Heart right ventricle (tissue), 16 donors: ENCODE measurements around the gene PMS2. TPM values are rescaled to one million over a fixed set of nuclear protein-coding genes. Genes with fewer than 3 reads are reported as not detected.

Experiments
- ATAC-seq, 8 donors: fragments of 200-7000 bp; cut with Tn5 transposase; one replicate each; pipeline ENCODE4 v1.9.1; 2020; ENCODE audit warnings: mild to moderate bottlenecking in 8 of 8, moderate library complexity in 8 of 8, moderate number of reproducible peaks in 1 of 8
- DNase-seq, 2 donors: peaks; one replicate each; pipeline ENCODE4 v3.0.0-alpha.2; 2020
- H3K27ac ChIP-seq, 10 donors: fragments of 200-600 bp; sonication (generic) in 2 of 10; one replicate each; pipeline versions ENCODE4 v1.5.0 to v1.8.0; 2020 to 2022; ENCODE audit warnings: mild to moderate bottlenecking in 3 of 10
- H3K27me3 ChIP-seq, 7 donors: fragments of 200-600 bp; one replicate each; pipeline ENCODE4 v1.8.0; 2021 to 2022; ENCODE audit warnings: mild to moderate bottlenecking in 2 of 7
- H3K36me3 ChIP-seq, 9 donors: fragments of 200-600 bp; sonication (generic) in 1 of 9; one replicate each; pipeline versions ENCODE4 v1.5.0 to v1.8.0; 2020 to 2022; ENCODE audit warnings: mild to moderate bottlenecking in 2 of 9
- H3K4me1 ChIP-seq, 9 donors: fragments of 200-600 bp; sonication (generic) in 1 of 9; one replicate each; pipeline versions ENCODE4 v1.5.0 to v1.8.0; 2020 to 2022; ENCODE audit warnings: mild to moderate bottlenecking in 4 of 9
- H3K4me3 ChIP-seq, 10 donors: fragments of 200-600 bp; sonication (generic) in 2 of 10; one replicate each; pipeline versions ENCODE4 v1.5.0 to v1.8.0; 2020 to 2022; ENCODE audit warnings: mild to moderate bottlenecking in 7 of 10, moderate library complexity in 2 of 10
- H3K9me3 ChIP-seq, 11 donors: fragments of 200-600 bp in 10 of 11; sonication (generic) in 2 of 11; one replicate each; pipeline versions ENCODE4 v1.5.0 to v1.8.0; 2013 to 2022; ENCODE audit warnings: mild to moderate bottlenecking in 2 of 11, control low read depth in 1 of 11, moderate library complexity in 1 of 11
- WGBS, 2 donors: extraction: QIAGEN DNeasy Blood & Tissue Kit; methylation state at CpG; one replicate each; pipeline ENCODE4 v1.1.7; 2013; ENCODE audit warnings: inconsistent platforms in 1 of 2; 5-methylcytosine and 5-hydroxymethylcytosine counted together
- intact Hi-C, 10 donors: fragments of 100-400 bp; cut with DNase I; formaldehyde crosslinking; loops; one replicate each; pipeline versions ENCODE4 v1.11.1 to v1.14.2; 2022
- polyA plus RNA-seq, 2 donors: library from polyadenylated mRNA; stranded (reverse); fragments of 200-250 nt; gene quantifications; one replicate each; pipeline ENCODE4 v1.2.3, GENCODE V29; 2013
- total RNA-seq, 10 donors: library from RNA; stranded (reverse); fragmentation: NEBNext Ultra II Directional in 3 of 10; extraction: Animal tissue kit (Norgen Biotek cat#: 25700) in 3 of 10; gene quantifications; one replicate each; pipeline versions ENCODE4 v1.2.1 to v1.2.4, GENCODE V29; 2021 to 2023
- TF ChIP-seq, protein P1 (sequence below), 9 donors: fragments of 200-600 bp; sonication (generic) in 2 of 9; IDR thresholded peaks; one replicate each; pipeline versions ENCODE4 v1.5.0 to v1.8.0; 2021 to 2022; ENCODE audit warnings: antibody characterized with exemption in 9 of 9, mild to moderate bottlenecking in 5 of 9, moderate library complexity in 1 of 9
- donor health status: Arrhythmogenic right ventricular cardiomyopathy.
- donor health status: ischemic (EF 13 %, LVEDD 7.1; RV severe dilation, severe dysfunction).
- donor health status: healthy with polysubstance abuse.
- donor health status: DM: no; HTN: yes; CAD: no.
- donor health status: DM: no; HTN: no; CAD: no.
- donor health status: ischemic (EF 25% LVEDD 6.9; RV normal size, moderate dysfunction).
- donor health status: ischemic (EF 25% LVEDD 5.7; RV mildly dilated, moderate dysfunction).
- donor health status: healthy.
- donor health status: DM: yes; HTN: yes; CAD: no.
- donor health status: Ischemic cardiomyopathy.
- donor health status: ischemic (EF 35%, LVEDD 5.7; RV mildly dilated, moderate dysfunction).
- donor health status: nonischemic (EF 11% LVEDD 7.7; RV severe dilation, severe dysfunction).
- donor health status: DM: yes; HTN: yes; CAD: no.
- donor health status: PGD.
- donor health status: ischemic (EF 29% LVEDD 5.4; RV normal size, mild dysfunction).
- donor health status: nonischemic (EF 23%, LVEDD 6.1; RV moderate dilation, normal function).

PMS2 gene
- total and polyA plus RNA-seq, 12 donors, result 2.9 to 8.9 (median 6.6) TPM

DNA sequence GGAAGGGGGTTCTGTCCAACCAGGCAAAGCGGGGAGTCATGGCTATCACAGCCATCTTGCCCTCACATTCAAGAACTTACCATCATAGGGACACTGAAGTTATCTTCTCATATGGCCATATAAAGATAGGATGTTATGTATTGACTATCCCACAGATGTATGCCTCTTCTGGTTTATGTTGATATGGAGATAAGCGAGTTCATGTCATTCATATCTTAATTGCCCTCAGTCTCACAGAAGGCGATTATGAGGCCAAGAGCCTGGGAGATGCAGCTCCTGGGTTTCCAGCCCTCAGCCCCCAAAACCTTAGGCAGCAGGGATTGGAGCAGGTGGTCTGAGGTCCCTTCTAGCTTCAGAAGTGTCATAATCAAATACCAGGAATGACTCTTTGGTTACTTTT, 13.9 kb upstream of the PMS2 start:
- WGBS, 2 donors, result 91 to 93% methylated on average over 3 of the region's 3 CpGs
- TF ChIP-seq, protein P1, sequence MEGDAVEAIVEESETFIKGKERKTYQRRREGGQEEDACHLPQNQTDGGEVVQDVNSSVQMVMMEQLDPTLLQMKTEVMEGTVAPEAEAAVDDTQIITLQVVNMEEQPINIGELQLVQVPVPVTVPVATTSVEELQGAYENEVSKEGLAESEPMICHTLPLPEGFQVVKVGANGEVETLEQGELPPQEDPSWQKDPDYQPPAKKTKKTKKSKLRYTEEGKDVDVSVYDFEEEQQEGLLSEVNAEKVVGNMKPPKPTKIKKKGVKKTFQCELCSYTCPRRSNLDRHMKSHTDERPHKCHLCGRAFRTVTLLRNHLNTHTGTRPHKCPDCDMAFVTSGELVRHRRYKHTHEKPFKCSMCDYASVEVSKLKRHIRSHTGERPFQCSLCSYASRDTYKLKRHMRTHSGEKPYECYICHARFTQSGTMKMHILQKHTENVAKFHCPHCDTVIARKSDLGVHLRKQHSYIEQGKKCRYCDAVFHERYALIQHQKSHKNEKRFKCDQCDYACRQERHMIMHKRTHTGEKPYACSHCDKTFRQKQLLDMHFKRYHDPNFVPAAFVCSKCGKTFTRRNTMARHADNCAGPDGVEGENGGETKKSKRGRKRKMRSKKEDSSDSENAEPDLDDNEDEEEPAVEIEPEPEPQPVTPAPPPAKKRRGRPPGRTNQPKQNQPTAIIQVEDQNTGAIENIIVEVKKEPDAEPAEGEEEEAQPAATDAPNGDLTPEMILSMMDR (IDR thresholded peaks at IDR 0.05), result no peak
- no peaks in the 10 kb centered on the region for H3K9me3 ChIP-seq
- no peak overlapping the region for H3K4me3 ChIP-seq
- peaks cover 0 to 100% (median 79%) of the 10 kb centered on the region in 9 donors for H3K36me3 ChIP-seq
- H3K27ac ChIP-seq, result no peak overlapping the region
- DNase-seq (no peak), ATAC-seq (no peak)
- intact Hi-C loops, result no loop called here
- peaks cover 0 to 23% (median 14%) of the 10 kb centered on the region in 9 donors for H3K4me1 ChIP-seq
- no peaks in the 10 kb centered on the region for H3K27me3 ChIP-seq

DNA sequence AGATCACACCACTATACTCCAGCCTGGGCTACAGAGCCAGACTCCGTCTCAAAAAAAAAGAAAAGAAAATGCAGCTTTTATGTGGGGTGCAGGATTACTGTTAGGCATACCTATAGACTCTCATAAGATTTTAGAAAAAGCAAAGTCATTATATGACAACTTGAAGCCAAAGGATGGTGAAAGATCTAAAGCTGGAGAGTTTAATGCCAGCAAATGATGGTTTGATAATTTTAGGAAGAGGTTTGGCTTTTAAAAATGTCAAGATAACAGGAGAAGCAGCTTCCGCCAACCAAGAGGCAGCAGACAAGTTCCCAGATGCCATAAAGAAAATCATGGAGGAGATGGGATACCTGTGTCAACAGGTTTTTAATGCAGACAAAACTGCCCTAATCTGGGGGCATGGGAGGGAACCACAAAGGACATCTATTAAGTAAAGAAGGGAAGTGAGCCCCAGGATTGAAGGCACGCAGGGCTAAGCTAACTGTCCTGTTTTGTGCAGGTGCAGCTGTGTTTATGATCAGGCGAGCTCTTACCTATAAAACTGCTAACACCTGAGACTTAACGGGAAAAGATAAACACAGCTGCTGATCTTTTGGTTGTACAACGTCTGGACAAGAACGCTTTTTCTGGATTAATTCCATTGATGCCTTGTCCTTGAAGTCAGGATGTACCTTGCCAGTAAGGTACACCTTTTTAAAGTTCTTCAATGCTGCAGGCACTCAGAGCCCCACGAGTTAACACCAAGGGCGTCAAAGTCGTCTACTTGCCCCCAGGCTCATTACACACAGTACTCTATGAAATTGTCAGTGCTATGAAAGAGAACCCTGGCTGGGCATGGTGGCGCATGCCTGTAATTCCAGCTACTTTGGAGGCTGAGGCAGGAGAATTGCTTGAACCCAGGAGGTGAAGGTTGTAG, 11.8 kb upstream of the PMS2 start:
- Histone ChIP-seq H3K9me3 (no peaks in the 10 kb centered on the region), H3K36me3 (peaks cover 0 to 100% (median 75%) of the 10 kb centered on the region in 9 donors), H3K27ac (no peak overlapping the region), H3K27me3 (no peaks in the 10 kb centered on the region), H3K4me3 (no peak overlapping the region), H3K4me1 (peaks cover 0 to 9% (median 6%) of the 10 kb centered on the region in 9 donors)
- TF ChIP-seq, protein P1 (IDR thresholded peaks at IDR 0.05), result no peak
- intact Hi-C loops, result no loop called here
- ATAC-seq (no peak), DNase-seq (no peak)
- 90 to 92% methylated on average over 11 of the region's 11 CpGs for WGBS, 2 donors

DNA sequence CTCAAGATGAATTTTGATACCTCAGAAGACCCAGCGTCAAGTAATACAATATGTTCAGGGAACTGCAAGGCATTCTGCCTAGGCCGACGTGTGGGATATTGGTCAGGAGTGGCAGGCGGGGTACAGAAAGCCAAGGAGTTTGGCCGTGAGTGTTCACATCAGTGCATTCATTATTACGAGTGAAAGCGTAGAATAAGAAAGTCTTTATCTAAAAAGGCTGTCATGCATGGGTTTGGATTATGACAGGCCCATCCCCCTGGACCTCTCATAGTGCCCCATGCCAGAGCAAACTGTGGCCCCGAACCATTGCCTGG, 7.8 kb upstream of the PMS2 start:
- no peak for ATAC-seq
- H3K36me3 ChIP-seq, result peaks cover 0 to 95% (median 56%) of the 10 kb centered on the region in 9 donors
- peaks cover 0 to 36% (median 19%) of the 10 kb centered on the region in 9 donors for H3K4me1 ChIP-seq
- TF ChIP-seq, protein P1 (IDR thresholded peaks at IDR 0.05), result no peak
- no peak overlapping the region for H3K4me3 ChIP-seq
- DNase-seq, result no peak
- intact Hi-C loops, result loop anchor here in 1 of 10 donors (10.0 kb wide), 1 partner anchor 308 kb away; no protein-coding TSS in a partner anchor
- no peaks in the 10 kb centered on the region for H3K9me3 ChIP-seq
- no peak overlapping the region for H3K27ac ChIP-seq
- no peaks in the 10 kb centered on the region for H3K27me3 ChIP-seq
- WGBS, 2 donors, result 95 to 97% methylated on average over 8 of the region's 8 CpGs

DNA sequence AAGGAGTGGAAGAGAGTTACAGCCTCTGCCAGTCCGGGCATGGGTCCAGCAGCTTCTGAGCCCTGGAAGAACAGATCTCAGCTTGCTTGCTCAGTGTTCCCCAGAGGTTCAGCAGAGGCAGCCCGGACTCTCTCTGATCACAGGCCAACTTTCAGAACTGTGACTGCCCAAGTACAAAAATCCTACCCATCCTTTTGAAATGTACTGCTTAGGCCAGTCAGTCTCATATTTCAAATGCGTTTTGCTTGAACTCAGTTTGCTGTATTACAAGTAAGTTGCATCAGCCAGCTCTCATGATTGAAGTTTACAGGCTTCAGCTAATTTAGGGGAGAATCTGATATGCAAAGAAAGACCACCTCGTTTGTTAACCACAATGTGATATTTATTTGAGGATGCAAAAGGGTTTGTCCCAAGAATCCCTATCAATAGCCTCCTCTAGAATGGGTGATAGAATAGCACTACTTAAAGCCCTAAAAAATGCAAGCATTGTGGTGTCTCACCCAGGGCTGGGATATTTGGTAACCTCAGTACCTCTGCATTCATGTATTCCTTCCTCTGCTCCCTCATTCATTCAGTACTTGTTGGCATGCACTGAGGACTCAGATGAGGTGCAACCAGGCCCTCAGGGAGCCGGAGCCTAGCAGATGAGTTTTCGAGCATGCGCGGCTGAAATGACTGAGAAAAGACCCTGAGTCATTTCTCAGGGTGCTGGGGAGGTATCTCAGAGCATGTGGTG, 7.2 kb upstream of the PMS2 start:
- Histone ChIP-seq H3K36me3 (peaks cover 0 to 95% (median 54%) of the 10 kb centered on the region in 9 donors), H3K4me3 (no peak overlapping the region), H3K27ac (peak overlapping the region in 6 of 10 donors; percentile 12 to 67 (median 44)), H3K27me3 (no peaks in the 10 kb centered on the region), H3K9me3 (no peaks in the 10 kb centered on the region), H3K4me1 (peaks cover 0 to 42% (median 20%) of the 10 kb centered on the region in 9 donors)
- ATAC-seq, result peak in 7 of 8 donors; percentile 11 to 86 (median 82)
- DNase-seq, result peak; percentile 55 to 76
- intact Hi-C loops, result loop anchor here in 1 of 10 donors (10.0 kb wide), 1 partner anchor 309 kb away; no protein-coding TSS in a partner anchor
- WGBS, 2 donors, result 73 to 76% methylated on average over 8 of the region's 8 CpGs
- TF ChIP-seq, protein P1 (IDR thresholded peaks at IDR 0.05), result no peak
